A549 (cell line): ENCODE measurements around the gene C4orf50. TPM values are rescaled to one million over a fixed set of nuclear protein-coding genes. Genes with fewer than 3 reads are reported as not detected.

Experiments
- ATAC-seq, 2 experiments: fragments of 200-7000 bp in 1 of 2; fragments of >200 bp in 1 of 2; cut with Nextera tagmentation in 1 of 2; cut with Tn5 transposase in 1 of 2; 3 replicates each; pipeline versions ENCODE4 v1.8.0 to v1.9.1; 2018 to 2020; ENCODE audit warnings: mild to moderate bottlenecking in 1 of 2, moderate library complexity in 1 of 2
- CTCF ChIA-PET: fragments of 300-600 bp; sonication (Branson Sonifier 250); formaldehyde crosslinking; extraction: SDS; loops from one replicate; lab custom pipeline; 2021; ENCODE audit warnings: antibody characterized with exemption, inconsistent platforms; lab: Yijun Ruan, JAX
- POLR2A ChIA-PET: fragments of 350-600 bp; formaldehyde crosslinking; extraction: SDS; loops from one replicate; lab custom pipeline; 2021; ENCODE audit warnings: antibody characterized with exemption, inconsistent platforms; lab: Yijun Ruan, JAX
- DNase-seq, 2 experiments: peaks; one replicate each; pipeline versions ENCODE4 v3.0.0 to v3.0.0-alpha.2; 2011 to 2016; ENCODE audit warnings: low read depth in 1 of 2, low spot score in 1 of 2
- FAIRE-seq: peaks from 2 replicates; lab custom pipeline; 2011; peaks lifted over from hg19 to GRCh38; lab: Jason Lieb, UNC
- H3K27ac ChIP-seq, 2 experiments: fragments of >200 bp; sonication (Bioruptor Twin); formaldehyde crosslinking; 3 replicates each; pipeline ENCODE4 v1.5.1; 2016 to 2017
- H3K4me1 ChIP-seq: fragments of >200 bp; sonication (Bioruptor Twin); formaldehyde crosslinking; 3 replicates; pipeline ENCODE4 v1.6.1; 2016
- H3K4me2 ChIP-seq: fragments of >200 bp; sonication (Bioruptor Twin); formaldehyde crosslinking; 3 replicates; pipeline ENCODE4 v1.6.1; 2016
- H3K4me3 ChIP-seq: fragments of >200 bp; sonication (Bioruptor Twin); formaldehyde crosslinking; 3 replicates; pipeline ENCODE4 v1.5.1; 2016
- H3K9me3 ChIP-seq: fragments of >200 bp; sonication (Bioruptor Twin); formaldehyde crosslinking; 3 replicates; pipeline ENCODE4 v1.6.1; 2016
- ATOH8 ChIP-seq: fragments of 250-450 bp; sonication (Bioruptor Pico); IDR thresholded peaks from 2 replicates; pipeline ENCODE4 v1.5.0; 2020; ENCODE audit warnings: low read depth, mild to moderate bottlenecking, moderate library complexity
- BCL3 ChIP-seq: fragments of >200 bp; sonication (Bioruptor Twin); formaldehyde crosslinking; IDR thresholded peaks from 3 replicates; pipeline ENCODE4 v1.6.1; 2016
- CBX2 ChIP-seq: fragments of 200-600 bp; sonication (generic); IDR thresholded peaks from 2 replicates; pipeline ENCODE4 v1.6.1; 2016; ENCODE audit warnings: low read depth, mild to moderate bottlenecking, borderline replicate concordance
- CBX8 ChIP-seq: fragments of 200-600 bp; sonication (generic); IDR thresholded peaks from 2 replicates; pipeline ENCODE4 v1.6.1; 2016
- CTCF ChIP-seq: fragments of >200 bp; sonication (Bioruptor Twin); formaldehyde crosslinking; IDR thresholded peaks from 3 replicates; pipeline ENCODE4 v1.5.1; 2016
- ELK1 ChIP-seq: fragments of 150-350 bp; IDR thresholded peaks from 2 replicates; pipeline ENCODE4 v1.6.1; 2014; ENCODE audit warnings: low read depth, mild to moderate bottlenecking, low read length
- EP300 ChIP-seq, 2 experiments: fragments of >200 bp; sonication (Bioruptor Twin); formaldehyde crosslinking; IDR thresholded peaks; 2 replicates in 1 of 2; 3 replicates in 1 of 2; pipeline ENCODE4 v1.6.1; 2016 to 2017
- ESRRA ChIP-seq: fragments of 150-350 bp; IDR thresholded peaks from 2 replicates; pipeline ENCODE4 v1.6.1; 2014; ENCODE audit warnings: mild to moderate bottlenecking, low read length, borderline replicate concordance
- FOSB ChIP-seq: fragments of 250-450 bp; sonication (Bioruptor Pico); IDR thresholded peaks from 2 replicates; pipeline ENCODE4 v1.5.0; 2020; ENCODE audit warnings: mild to moderate bottlenecking, moderate library complexity
- FOXS1 ChIP-seq: fragments of 250-450 bp; sonication (Bioruptor Pico); IDR thresholded peaks from 2 replicates; pipeline ENCODE4 v1.5.0; 2020; ENCODE audit warnings: mild to moderate bottlenecking, moderate library complexity
- GATA3 ChIP-seq: IDR thresholded peaks from 2 replicates; pipeline ENCODE4 v1.6.1; 2012; ENCODE audit warnings: borderline replicate concordance
- JUNB ChIP-seq: fragments of >200 bp; sonication (Bioruptor Twin); formaldehyde crosslinking; IDR thresholded peaks from 2 replicates; pipeline ENCODE4 v1.6.1; 2016
- KDM1A ChIP-seq: fragments of 200-600 bp; sonication (generic); IDR thresholded peaks from 2 replicates; pipeline ENCODE4 v1.6.1; 2016; ENCODE audit warnings: low read depth, mild to moderate bottlenecking
- MAFK ChIP-seq: fragments of 450-650 bp; IDR thresholded peaks from 2 replicates; pipeline ENCODE4 v1.6.1; 2014; ENCODE audit not compliant: partially characterized antibody
- NFE2L2 ChIP-seq: fragments of 150-350 bp; conservative IDR thresholded peaks from 2 replicates; pipeline ENCODE4 v1.6.1; 2014; ENCODE audit warnings: low read length
- PBX3 ChIP-seq: IDR thresholded peaks from 2 replicates; pipeline ENCODE4 v1.6.1; 2012
- RARB ChIP-seq: fragments of 250-450 bp; sonication (Bioruptor Pico); IDR thresholded peaks from 2 replicates; pipeline ENCODE4 v1.8.0; 2021; ENCODE audit warnings: mild to moderate bottlenecking, moderate library complexity
- REST ChIP-seq: fragments of 200-600 bp; sonication (generic); IDR thresholded peaks from 2 replicates; pipeline ENCODE4 v1.6.1; 2016; ENCODE audit warnings: antibody characterized with exemption, mild to moderate bottlenecking, moderate library complexity
- RFX5 ChIP-seq: fragments of 450-650 bp; IDR thresholded peaks from 2 replicates; pipeline ENCODE4 v1.7.1; 2014; ENCODE audit warnings: antibody characterized with exemption, mild to moderate bottlenecking, moderate library complexity
- SREBF2 ChIP-seq: fragments of 450-650 bp; IDR thresholded peaks from 2 replicates; pipeline ENCODE4 v1.6.1; 2014; ENCODE audit warnings: mild to moderate bottlenecking, moderate library complexity
- TP53 ChIP-seq: fragments of 250-450 bp; sonication (Bioruptor Pico); IDR thresholded peaks from 2 replicates; pipeline ENCODE4 v1.5.0; 2021; ENCODE audit warnings: mild to moderate bottlenecking, moderate library complexity
- USF2 ChIP-seq: fragments of 450-650 bp; IDR thresholded peaks from 2 replicates; pipeline ENCODE4 v1.6.1; 2014; ENCODE audit warnings: antibody characterized with exemption
- WGBS: methylation state at CpG from one replicate; pipeline ENCODE4 v1.1.6; 2017; ENCODE audit errors: missing lambda C conversion rate; 5-methylcytosine and 5-hydroxymethylcytosine counted together
- polyA plus RNA-seq, 4 experiments: library from polyadenylated mRNA; depleted of rRNA in 3 of 4; stranded (reverse); fragments of >200 nt; fragmentation: RNase III in 1 of 4; extraction: RNeasy Plus Mini Kit Qiagen cat#74134 plus additional on column Dnase treatment in 1 of 4; gene quantifications; 2 replicates in 3 of 4; 3 replicates in 1 of 4; pipeline ENCODE4 v1.2.3, GENCODE V29; 2011 to 2017

C4orf50 gene
- polyA plus RNA-seq, 2 of the 4 experiments (the other 2 are of a cell fraction): not detected

GRCh38 chr4:5976431-5976830 lies 41.8 kb downstream of the C4orf50 start:
- ChIA-PET POLR2A (no interaction called here), CTCF (interaction anchor here (0.6 to 4.5 kb wide), 3 partner anchors 22 to 60 kb away, joined by 3 to 20 read pairs (median 3); no protein-coding TSS in a partner anchor)
- H3K4me2 ChIP-seq: no peak overlapping the region
- FAIRE-seq (no peak), DNase-seq (peak in 1 of 2 experiments; percentile 17), ATAC-seq (no peak)
- no peak overlapping the region for H3K4me3 ChIP-seq
- 33% methylated on average over 6 of the region's 6 CpGs for WGBS
- H3K27ac ChIP-seq: no peak overlapping the region
- TF ChIP-seq CTCF: no peak
- TF ChIP-seq ESRRA: no peak
- TF ChIP-seq SREBF2: no peak
- TF ChIP-seq JUNB: no peak
- no peaks in the 10 kb centered on the region for H3K4me1 ChIP-seq
- no peaks in the 10 kb centered on the region for H3K9me3 ChIP-seq

- CTCF ChIA-PET: no interaction called here
- H3K9me3 ChIP-seq: no peaks in the 10 kb centered on the region
- POLR2A ChIA-PET: no interaction called here
- no peak overlapping the region for H3K4me3 ChIP-seq
- 82% methylated on average over 12 of the region's 15 CpGs for WGBS
- H3K4me1 ChIP-seq: no peaks in the 10 kb centered on the region
- ATAC-seq: no peak
- FAIRE-seq: no peak
- no peak overlapping the region for H3K27ac ChIP-seq
- H3K4me2 ChIP-seq: no peak overlapping the region
- TF ChIP-seq MAFK: no peak
- TF ChIP-seq, all 56 proteins: peak for 0
- peak in 1 of 2 experiments; percentile 10 for DNase-seq
Measured at GRCh38 chr4:5974321-5974720, 43.9 kb downstream of the C4orf50 start.

- no peaks in the 10 kb centered on the region for H3K9me3 ChIP-seq
- POLR2A ChIA-PET: no interaction called here
- WGBS: 59% methylated on average over 10 of the region's 25 CpGs
- CTCF ChIA-PET: interaction anchor here (1.2 kb wide), 1 partner anchor 14 kb away, joined by 4 read pairs; no protein-coding TSS in a partner anchor
- DNase-seq: no peak
- no peak overlapping the region for H3K27ac ChIP-seq
- H3K4me2 ChIP-seq: no peak overlapping the region
- no peak overlapping the region for H3K4me3 ChIP-seq
- no peak for FAIRE-seq
- ATAC-seq: no peak
- H3K4me1 ChIP-seq: no peaks in the 10 kb centered on the region
- TF ChIP-seq BCL3: no peak
- no peak for TF ChIP-seq KDM1A
- no peak for TF ChIP-seq REST
- no peak for TF ChIP-seq EP300 (IDR thresholded peaks at IDR 0.05)
- TF ChIP-seq ATOH8 (CRISPR knock-in tag): no peak
- TF ChIP-seq CBX2: no peak
- TF ChIP-seq PBX3: no peak
- no peak for TF ChIP-seq FOXS1 (CRISPR knock-in tag)
- no peak for TF ChIP-seq RFX5
- TF ChIP-seq USF2: no peak
- no peak for TF ChIP-seq GATA3
- TF ChIP-seq TP53 (CRISPR knock-in tag): no peak
- TF ChIP-seq NFE2L2: no peak
- no peak for TF ChIP-seq CBX8
- no peak for TF ChIP-seq RARB
- TF ChIP-seq ELK1: no peak
- no peak for TF ChIP-seq FOSB (CRISPR knock-in tag)
Measured at GRCh38 chr4:5973486-5974220, 44.6 kb downstream of the C4orf50 start.
